Gastrocnemius medialis (tissue), 4 donors: ENCODE measurements around the gene SLC25A21. TPM values are rescaled to one million over a fixed set of nuclear protein-coding genes. Genes with fewer than 3 reads are reported as not detected.

ENCODE experiments used
- ATAC-seq, 2 donors: fragments of 150-250 bp; one replicate each; pipeline ENCODE4 v1.9.1; 2016
- DNase-seq, 2 donors: peaks; one replicate each; pipeline ENCODE4 v3.0.0-alpha.2; 2019
- H3K27ac ChIP-seq, 4 donors: fragments of 200-600 bp; sonication (generic); 1 replicate in 1 of 4; 2 replicates in 3 of 4; pipeline ENCODE4 v1.5.1; 2016 to 2018; ENCODE audit warnings: mild to moderate bottlenecking in 2 of 4, moderate library complexity in 1 of 4
- H3K27me3 ChIP-seq, 3 donors: fragments of 200-600 bp; sonication (generic) in 2 of 3; 1 replicate in 1 of 3; 2 replicates in 2 of 3; pipeline versions ENCODE4 v1.5.1 to v1.6.0; 2016 to 2019; ENCODE audit warnings: mild to moderate bottlenecking in 1 of 3, moderate library complexity in 1 of 3
- H3K36me3 ChIP-seq, 2 donors: fragments of 200-600 bp; sonication (generic) in 1 of 2; one replicate each; pipeline ENCODE4 v1.5.1; 2017 to 2018
- H3K4me1 ChIP-seq, 2 donors: fragments of 200-600 bp; sonication (generic) in 1 of 2; one replicate each; pipeline ENCODE4 v1.5.1; 2016 to 2017; ENCODE audit warnings: mild to moderate bottlenecking in 2 of 2
- H3K4me3 ChIP-seq, 4 donors: fragments of 200-600 bp; sonication (generic) in 3 of 4; 1 replicate in 1 of 4; 2 replicates in 3 of 4; pipeline ENCODE4 v1.5.1; 2016 to 2019; ENCODE audit warnings: mild to moderate bottlenecking in 2 of 4
- H3K9me3 ChIP-seq, 3 donors: fragments of 200-600 bp; sonication (generic) in 2 of 3; 1 replicate in 1 of 3; 2 replicates in 2 of 3; pipeline ENCODE4 v1.5.1; 2016 to 2019
- CTCF ChIP-seq, 5 experiments: fragments of 450-650 bp in 3 of 5; fragments of 200-600 bp in 2 of 5; sonication (generic) in 2 of 5; IDR thresholded peaks in 4 of 5; conservative IDR thresholded peaks in 1 of 5; 1 replicate in 4 of 5; 2 replicates in 1 of 5; pipeline ENCODE4 v1.5.1; 2016 to 2019; ENCODE audit warnings: antibody characterized with exemption in 5 of 5, mild to moderate bottlenecking in 3 of 5, moderate library complexity in 3 of 5
- POLR2A ChIP-seq, 2 donors: fragments of 450-650 bp; IDR thresholded peaks; one replicate each; pipeline ENCODE4 v1.6.1; 2017; ENCODE audit warnings: antibody characterized with exemption in 2 of 2, mild to moderate bottlenecking in 2 of 2, moderate library complexity in 2 of 2
- in situ Hi-C, 4 donors: fragments of 200-750 bp; cut with MboI; loops; one replicate each; pipeline versions ENCODE4 v1.15.0 to v1.8.0; 2017; ENCODE audit warnings: low sequenced_read_pairs in 4 of 4
- intact Hi-C: fragments of 100-400 bp; cut with DNase I; formaldehyde crosslinking; loops from one replicate; pipeline ENCODE4 v1.15.1; 2023; ENCODE audit warnings: low total_unique reads
- total RNA-seq, 4 donors: library from RNA; depleted of rRNA; stranded (reverse); fragments of >200 nt; gene quantifications; one replicate each; pipeline versions ENCODE4 v1.1.0 to v1.2.3, GENCODE V29; 2016

Gene SLC25A21
- total RNA-seq, 4 donors from 2014 or later: 1.9 TPM; not detected in 3

- no peak overlapping the region for H3K27ac ChIP-seq
- H3K4me3 ChIP-seq: no peak overlapping the region
- no peaks in the 10 kb centered on the region for H3K9me3 ChIP-seq
- intact Hi-C loops (no loop called here), in situ Hi-C loops (no loop called here)
- ATAC-seq (no peak), DNase-seq (no peak)
- H3K36me3 ChIP-seq: no peaks in the 10 kb centered on the region
- H3K4me1 ChIP-seq: no peaks in the 10 kb centered on the region
- TF ChIP-seq CTCF (IDR thresholded peaks at IDR 0.05 in 4 of 5, conservative IDR thresholded peaks at IDR 0.05 in 1 of 5) (no peak), POLR2A (IDR thresholded peaks at IDR 0.05) (no peak)
- no peaks in the 10 kb centered on the region for H3K27me3 ChIP-seq
These were observed 115.9 kb downstream of the SLC25A21 start for GRCh38 chr14:37056473-37056872.

DNA sequence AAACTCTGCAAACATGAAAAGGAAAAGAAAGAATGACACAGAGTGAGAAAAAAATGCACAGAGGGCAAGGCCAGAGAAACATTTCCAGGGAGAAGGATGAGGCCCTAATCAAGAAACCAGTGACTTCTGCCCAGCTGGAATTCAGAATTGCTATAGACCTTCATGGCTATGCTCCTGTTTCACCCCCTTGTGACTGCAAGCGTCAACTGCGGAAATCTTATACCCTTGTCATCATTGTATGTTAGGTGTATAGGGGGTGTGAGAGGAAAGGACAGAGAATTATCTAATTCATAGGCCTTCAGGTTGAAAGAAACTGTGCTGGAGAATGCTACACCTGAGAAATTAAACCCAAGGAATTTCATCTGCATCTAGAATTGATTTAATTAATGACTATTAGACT, 117.5 kb downstream of the SLC25A21 start:
- in situ Hi-C loops: no loop called here
- ATAC-seq: no peak

DNA sequence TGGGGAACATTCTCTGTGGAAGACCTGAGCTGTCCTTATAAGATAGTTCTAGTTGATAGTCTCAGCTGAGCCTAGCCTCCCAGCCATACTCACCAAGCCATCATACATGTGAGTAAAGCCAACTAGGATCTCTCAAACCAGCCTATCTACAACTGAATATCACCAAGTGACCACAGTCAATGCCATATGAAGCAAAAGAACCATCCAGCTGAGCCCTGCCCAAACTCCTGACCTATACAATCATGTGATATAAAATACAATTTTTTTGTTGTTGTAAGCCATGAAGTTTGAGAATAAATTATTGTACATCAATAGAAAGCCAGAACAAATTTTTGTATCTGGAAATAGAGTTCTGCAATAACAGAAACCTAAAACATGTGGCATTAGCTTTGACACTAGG, 118.3 kb downstream of the SLC25A21 start:
- Histone ChIP-seq H3K4me3 (no peak overlapping the region), H3K9me3 (no peaks in the 10 kb centered on the region), H3K36me3 (no peaks in the 10 kb centered on the region), H3K27ac (no peak overlapping the region), H3K27me3 (no peaks in the 10 kb centered on the region), H3K4me1 (no peaks in the 10 kb centered on the region)
- ATAC-seq: no peak
- DNase-seq: no peak
- in situ Hi-C loops: no loop called here
- TF ChIP-seq CTCF (IDR thresholded peaks at IDR 0.05 in 4 of 5, conservative IDR thresholded peaks at IDR 0.05 in 1 of 5) (no peak), POLR2A (IDR thresholded peaks at IDR 0.05) (no peak)
- intact Hi-C loops: no loop called here

More for the DNA sequence above, 117.5 kb downstream of the SLC25A21 start:
- Histone ChIP-seq H3K4me3 (no peak overlapping the region), H3K27me3 (no peaks in the 10 kb centered on the region), H3K27ac (no peak overlapping the region), H3K9me3 (no peaks in the 10 kb centered on the region), H3K4me1 (no peaks in the 10 kb centered on the region), H3K36me3 (no peaks in the 10 kb centered on the region)
- intact Hi-C loops: no loop called here
- TF ChIP-seq CTCF (IDR thresholded peaks at IDR 0.05 in 4 of 5, conservative IDR thresholded peaks at IDR 0.05 in 1 of 5) (no peak), POLR2A (IDR thresholded peaks at IDR 0.05) (no peak)
- DNase-seq: no peak

- Histone ChIP-seq H3K36me3 (no peaks in the 10 kb centered on the region), H3K27me3 (no peaks in the 10 kb centered on the region), H3K4me3 (no peak overlapping the region), H3K4me1 (no peaks in the 10 kb centered on the region), H3K9me3 (no peaks in the 10 kb centered on the region), H3K27ac (no peak overlapping the region)
- TF ChIP-seq POLR2A (IDR thresholded peaks at IDR 0.05): no peak
- ATAC-seq: no peak
- intact Hi-C loops (no loop called here), in situ Hi-C loops (no loop called here)
- DNase-seq: no peak
These were observed 120.7 kb downstream of the SLC25A21 start for GRCh38 chr14:37051680-37052079.

DNA sequence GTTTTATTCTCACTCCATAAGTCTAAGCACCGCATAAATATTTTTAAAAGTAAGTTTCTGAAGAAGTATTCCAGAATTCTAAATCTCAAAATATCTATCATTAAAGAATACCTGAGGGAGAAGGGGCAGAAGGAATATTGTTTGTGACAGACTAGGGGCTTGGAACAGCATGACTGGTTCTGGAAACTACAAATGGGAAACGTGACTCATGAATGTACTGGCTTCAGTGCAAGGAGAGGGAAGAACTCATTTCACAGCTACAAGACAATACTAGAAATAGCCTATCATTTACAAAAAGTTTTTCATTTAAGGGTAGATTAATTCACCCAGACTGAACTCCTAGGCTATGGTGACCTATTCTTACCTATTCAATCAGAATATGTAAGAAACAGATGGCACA, 121.3 kb downstream of the SLC25A21 start:
- H3K36me3 ChIP-seq: no peaks in the 10 kb centered on the region
- no peak for ATAC-seq
- no peak overlapping the region for H3K4me3 ChIP-seq
- H3K9me3 ChIP-seq: no peaks in the 10 kb centered on the region
- intact Hi-C loops: no loop called here
- no peak for DNase-seq
- in situ Hi-C loops: no loop called here
- no peak overlapping the region for H3K27ac ChIP-seq
- TF ChIP-seq POLR2A (IDR thresholded peaks at IDR 0.05): no peak
- TF ChIP-seq CTCF (IDR thresholded peaks at IDR 0.05 in 4 of 5, conservative IDR thresholded peaks at IDR 0.05 in 1 of 5): no peak
- H3K27me3 ChIP-seq: no peaks in the 10 kb centered on the region
- no peaks in the 10 kb centered on the region for H3K4me1 ChIP-seq
